GM10266 (cell line): ENCODE results near the gene S100A11.
A peak's percentile ranks its signal among the peaks of the same experiment; 100 is the strongest.

Experiments
- DNase-seq: peaks from one replicate; pipeline ENCODE4 v3.0.0; 2012; ENCODE audit errors: extremely low spot score
- CTCF ChIP-seq: IDR thresholded peaks from 2 replicates; pipeline ENCODE4 v1.5.1; 2012; ENCODE audit warnings: mild to moderate bottlenecking, low read depth; ENCODE audit not compliant: control insufficient read depth, insufficient read depth; ENCODE audit errors: missing control alignments

The S100A11 gene

DNA sequence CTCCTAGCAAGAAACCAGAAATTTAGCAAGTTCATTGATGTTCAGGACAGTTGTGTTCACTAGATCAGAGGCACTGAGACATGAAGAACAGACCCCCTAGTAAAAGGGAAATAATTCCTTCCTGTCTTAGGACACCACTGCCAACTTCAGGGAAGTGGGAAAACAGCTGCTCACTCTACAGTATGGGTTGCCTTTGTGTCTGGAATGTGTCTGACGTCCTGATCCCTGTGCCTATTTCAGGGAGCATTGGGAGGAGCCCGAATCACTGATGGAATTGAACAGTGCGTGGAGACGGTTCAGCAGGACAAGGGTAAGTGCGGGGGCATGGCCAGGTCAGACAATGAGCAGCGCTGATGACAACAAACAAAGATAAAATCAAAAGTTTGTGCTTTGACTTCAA, 21.0 kb downstream of the S100A11 start:
- no peak for TF ChIP-seq CTCF
- DNase-seq = no peak

DNA sequence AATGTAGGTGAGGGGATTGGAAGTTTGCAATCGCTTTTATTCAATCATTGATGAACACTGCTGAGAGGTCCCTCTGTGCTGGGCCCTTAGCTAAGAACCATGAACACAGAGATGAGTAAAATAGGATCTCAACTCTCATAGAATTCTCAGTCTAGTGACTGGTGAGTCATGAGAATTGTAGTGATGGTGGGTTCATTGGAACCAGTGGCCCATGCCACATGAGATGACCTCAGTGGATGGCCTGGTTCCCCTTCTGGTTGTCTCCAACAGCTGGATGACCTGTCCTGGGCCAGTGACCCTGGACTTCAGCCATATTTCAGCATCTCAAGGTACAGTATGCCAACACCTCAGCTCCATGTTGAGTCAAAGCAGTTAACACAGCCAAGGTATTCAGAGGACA, 21.9 kb downstream of the S100A11 start:
- DNase-seq = no peak
- TF ChIP-seq CTCF = no peak

DNA sequence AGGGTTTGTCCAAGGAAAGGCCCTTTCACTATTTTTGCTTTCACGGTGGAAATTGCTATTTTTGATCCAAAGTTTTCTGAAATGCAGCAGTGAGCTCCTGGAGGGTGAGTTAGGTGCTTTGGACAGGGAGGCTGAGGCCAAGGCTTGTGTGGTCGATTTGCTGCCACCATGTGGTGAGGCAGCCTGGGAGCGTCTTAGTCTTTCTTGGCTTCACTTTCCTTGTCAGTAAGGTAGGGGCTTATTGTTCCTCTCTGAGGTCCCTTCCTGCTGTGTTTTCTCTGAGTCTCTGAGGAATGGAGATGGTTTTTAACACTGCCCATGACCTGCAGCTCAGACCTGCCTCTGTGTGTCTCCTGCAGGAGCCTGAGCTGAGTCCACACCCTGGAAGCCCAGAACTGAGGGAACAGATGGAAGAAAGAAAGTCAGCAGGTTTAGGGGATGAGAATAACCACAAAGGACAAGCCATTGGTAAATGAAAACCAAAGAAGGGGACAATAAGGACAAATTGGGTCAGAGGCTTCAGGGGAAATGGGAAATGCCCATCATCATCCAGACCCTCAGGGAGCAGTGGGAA, 23.1 kb downstream of the S100A11 start:
- DNase-seq = no peak
- TF ChIP-seq CTCF = peak; percentile 75

GRCh38 chr1:152009691-152010090, 27.1 kb downstream of the S100A11 start:
- DNase-seq = no peak
- TF ChIP-seq CTCF = no peak

DNA sequence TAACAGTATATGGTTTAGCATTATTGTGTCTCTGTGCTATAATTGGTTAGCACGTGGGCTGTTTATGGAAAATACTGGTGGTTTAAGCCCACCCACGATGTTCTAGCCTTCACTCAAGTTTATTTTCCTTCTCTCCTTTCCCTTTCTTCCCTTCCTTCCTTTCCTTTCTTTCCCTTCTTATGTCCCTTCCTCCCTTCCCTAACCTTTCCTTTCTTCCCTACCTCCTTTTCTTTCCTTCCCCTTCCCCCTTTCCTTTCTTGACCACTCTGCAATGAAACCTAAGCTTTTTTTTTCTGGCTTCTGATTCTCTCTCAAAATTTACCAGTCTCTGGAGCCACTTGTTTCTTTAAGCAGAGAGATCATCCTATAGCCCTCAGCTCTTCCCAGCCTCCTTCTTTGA, 29.8 kb downstream of the S100A11 start:
- DNase-seq = no peak
- no peak for TF ChIP-seq CTCF

DNA sequence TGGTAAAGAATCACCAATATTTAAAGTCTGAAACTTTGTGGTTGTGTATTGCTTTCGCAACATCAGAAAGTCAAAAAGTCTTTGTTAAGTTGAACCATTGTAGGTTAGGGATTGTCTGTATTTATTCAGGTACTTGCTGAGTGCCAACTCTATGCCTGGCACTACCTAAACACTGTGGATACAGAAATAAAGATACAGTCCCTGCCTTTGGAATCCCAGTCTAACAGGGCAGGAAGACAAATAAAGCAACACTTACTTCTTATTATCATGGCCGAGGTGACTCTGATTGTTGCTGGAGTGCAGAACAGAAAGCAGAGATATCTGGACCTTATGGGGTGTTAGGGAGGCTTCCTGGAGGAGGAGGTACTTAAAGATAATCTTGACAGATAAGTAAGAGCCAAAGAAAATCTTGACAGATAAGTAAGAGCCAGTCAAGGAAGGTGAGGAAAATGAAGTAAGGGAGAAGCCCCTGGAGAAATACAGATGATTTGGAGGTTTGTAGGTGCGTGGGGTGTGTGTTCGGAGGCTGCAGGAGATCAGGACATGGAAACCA, 31.4 kb downstream of the S100A11 start:
- no peak for TF ChIP-seq CTCF
- no peak for DNase-seq

DNA sequence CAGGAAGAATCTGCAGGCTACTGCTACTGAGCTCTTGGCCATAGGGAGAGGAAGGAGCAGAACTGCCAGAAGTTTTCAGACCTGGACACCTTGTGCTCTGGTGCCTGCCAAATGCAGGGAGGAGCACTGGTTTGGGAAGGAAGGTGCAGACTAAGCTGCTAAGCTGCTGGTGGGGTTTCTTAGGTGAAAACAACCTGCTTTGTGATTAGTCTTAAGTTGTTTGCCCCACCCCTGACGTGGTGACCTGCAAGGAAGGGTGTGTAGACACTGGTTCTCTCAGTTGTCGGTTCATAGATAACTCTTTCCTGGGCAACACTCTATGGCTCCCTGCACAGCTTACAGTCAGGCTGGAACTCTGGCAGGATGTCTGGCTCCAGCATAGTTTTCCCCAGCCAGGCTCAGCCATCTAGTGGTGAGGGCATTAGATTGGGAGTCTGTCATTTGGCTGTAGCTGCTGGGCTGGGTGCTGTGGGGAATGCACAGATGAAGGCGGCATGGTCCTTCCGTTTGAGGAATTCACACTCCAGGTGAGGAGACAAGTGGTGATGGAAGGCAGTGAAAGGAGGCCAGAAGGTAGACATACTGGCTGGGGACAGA, 32.9 kb downstream of the S100A11 start:
- DNase-seq = no peak
- no peak for TF ChIP-seq CTCF
